Measurements from ENCODE around the gene NHS.

NHS gene

GRCh38 chrX:17721715-17722114 lies 346.7 kb downstream of the NHS start:
- DNase-seq, result no peak
- H2AFZ ChIP-seq (ENCODE audit: low read length), result no peak overlapping the region
- TF ChIP-seq EZH2 (optimal IDR thresholded peaks at IDR 0.05; ENCODE audit: low read depth, low read length) (no peak), EZH2phosphoT487 (IDR thresholded peaks at IDR 0.05; ENCODE audit: low read length) (no peak)
- TF ChIP-seq, protein P1, sequence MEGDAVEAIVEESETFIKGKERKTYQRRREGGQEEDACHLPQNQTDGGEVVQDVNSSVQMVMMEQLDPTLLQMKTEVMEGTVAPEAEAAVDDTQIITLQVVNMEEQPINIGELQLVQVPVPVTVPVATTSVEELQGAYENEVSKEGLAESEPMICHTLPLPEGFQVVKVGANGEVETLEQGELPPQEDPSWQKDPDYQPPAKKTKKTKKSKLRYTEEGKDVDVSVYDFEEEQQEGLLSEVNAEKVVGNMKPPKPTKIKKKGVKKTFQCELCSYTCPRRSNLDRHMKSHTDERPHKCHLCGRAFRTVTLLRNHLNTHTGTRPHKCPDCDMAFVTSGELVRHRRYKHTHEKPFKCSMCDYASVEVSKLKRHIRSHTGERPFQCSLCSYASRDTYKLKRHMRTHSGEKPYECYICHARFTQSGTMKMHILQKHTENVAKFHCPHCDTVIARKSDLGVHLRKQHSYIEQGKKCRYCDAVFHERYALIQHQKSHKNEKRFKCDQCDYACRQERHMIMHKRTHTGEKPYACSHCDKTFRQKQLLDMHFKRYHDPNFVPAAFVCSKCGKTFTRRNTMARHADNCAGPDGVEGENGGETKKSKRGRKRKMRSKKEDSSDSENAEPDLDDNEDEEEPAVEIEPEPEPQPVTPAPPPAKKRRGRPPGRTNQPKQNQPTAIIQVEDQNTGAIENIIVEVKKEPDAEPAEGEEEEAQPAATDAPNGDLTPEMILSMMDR (IDR thresholded peaks at IDR 0.05; ENCODE audit: low read length), result no peak
- H3K36me3 ChIP-seq (replicated peaks; ENCODE audit: insufficient read depth, low read length), result no peaks in the 10 kb centered on the region
- H3F3A ChIP-seq (ENCODE audit: insufficient read depth, low read length), result no peaks in the 10 kb centered on the region
- no peak overlapping the region for H3K4me3 ChIP-seq (ENCODE audit: low read length)
- H3K9me2 ChIP-seq (replicated peaks; ENCODE audit: insufficient read depth, low read length), result no peaks in the 10 kb centered on the region
- no peak overlapping the region for H3K4me2 ChIP-seq (ENCODE audit: low read depth, low read length)
- H3K9ac ChIP-seq (ENCODE audit: low read length), result no peak overlapping the region
- H3K27me3 ChIP-seq (replicated peaks; ENCODE audit: insufficient read depth, low read length), result no peaks in the 10 kb centered on the region
- H4K20me1 ChIP-seq (ENCODE audit: insufficient read depth, low read length), result no peaks in the 10 kb centered on the region
- no peaks in the 10 kb centered on the region for H3K9me3 ChIP-seq (replicated peaks; ENCODE audit: insufficient read depth, low read length)
- H3K4me1 ChIP-seq (ENCODE audit: low read length), result no peaks in the 10 kb centered on the region
- no peak overlapping the region for H3K27ac ChIP-seq (ENCODE audit: low read length)
- H3K79me2 ChIP-seq (ENCODE audit: low read length), result no peaks in the 10 kb centered on the region

- no peak overlapping the region for H3K27ac ChIP-seq (ENCODE audit: low read length)
- H3K27me3 ChIP-seq (replicated peaks; ENCODE audit: insufficient read depth, low read length), result no peaks in the 10 kb centered on the region
- H3K9me2 ChIP-seq (replicated peaks; ENCODE audit: insufficient read depth, low read length), result no peaks in the 10 kb centered on the region
- no peaks in the 10 kb centered on the region for H3K4me1 ChIP-seq (ENCODE audit: low read length)
- no peak for TF ChIP-seq EZH2 (optimal IDR thresholded peaks at IDR 0.05; ENCODE audit: low read depth, low read length)
- no peak for TF ChIP-seq EZH2phosphoT487 (IDR thresholded peaks at IDR 0.05; ENCODE audit: low read length)
- TF ChIP-seq, protein P1 (IDR thresholded peaks at IDR 0.05; ENCODE audit: low read length), result no peak
- no peak overlapping the region for H3K4me3 ChIP-seq (ENCODE audit: low read length)
- no peaks in the 10 kb centered on the region for H3K79me2 ChIP-seq (ENCODE audit: low read length)
- H2AFZ ChIP-seq (ENCODE audit: low read length), result no peak overlapping the region
- no peaks in the 10 kb centered on the region for H3K36me3 ChIP-seq (replicated peaks; ENCODE audit: insufficient read depth, low read length)
- H4K20me1 ChIP-seq (ENCODE audit: insufficient read depth, low read length), result no peaks in the 10 kb centered on the region
- H3K9ac ChIP-seq (ENCODE audit: low read length), result no peak overlapping the region
- no peaks in the 10 kb centered on the region for H3K9me3 ChIP-seq (replicated peaks; ENCODE audit: insufficient read depth, low read length)
- no peaks in the 10 kb centered on the region for H3F3A ChIP-seq (ENCODE audit: insufficient read depth, low read length)
- DNase-seq, result no peak
- H3K4me2 ChIP-seq (ENCODE audit: low read depth, low read length), result no peak overlapping the region
These were observed 350.2 kb downstream of the NHS start for GRCh38 chrX:17725181-17725580.

- Histone ChIP-seq H3K9me2 (replicated peaks; ENCODE audit: insufficient read depth, low read length) (no peaks in the 10 kb centered on the region), H2AFZ (ENCODE audit: low read length) (no peak overlapping the region), H3F3A (ENCODE audit: insufficient read depth, low read length) (no peaks in the 10 kb centered on the region), H3K4me3 (ENCODE audit: low read length) (no peak overlapping the region), H4K20me1 (ENCODE audit: insufficient read depth, low read length) (no peaks in the 10 kb centered on the region), H3K27ac (ENCODE audit: low read length) (no peak overlapping the region), H3K4me1 (ENCODE audit: low read length) (no peaks in the 10 kb centered on the region), H3K9ac (ENCODE audit: low read length) (no peak overlapping the region), H3K27me3 (replicated peaks; ENCODE audit: insufficient read depth, low read length) (no peaks in the 10 kb centered on the region), H3K9me3 (replicated peaks; ENCODE audit: insufficient read depth, low read length) (no peaks in the 10 kb centered on the region), H3K79me2 (ENCODE audit: low read length) (no peaks in the 10 kb centered on the region), H3K4me2 (ENCODE audit: low read depth, low read length) (no peak overlapping the region), H3K36me3 (replicated peaks; ENCODE audit: insufficient read depth, low read length) (no peaks in the 10 kb centered on the region)
- no peak for TF ChIP-seq EZH2phosphoT487 (IDR thresholded peaks at IDR 0.05; ENCODE audit: low read length)
- no peak for TF ChIP-seq EZH2 (optimal IDR thresholded peaks at IDR 0.05; ENCODE audit: low read depth, low read length)
- TF ChIP-seq, protein P1 (IDR thresholded peaks at IDR 0.05; ENCODE audit: low read length), result no peak
- DNase-seq, result no peak
These were observed 357.3 kb downstream of the NHS start for GRCh38 chrX:17732138-17732783.
